Measurements from ENCODE around the gene LNPEP.
"Not testable (repeated sequence)": the region's sequence is repeated elsewhere in the genome, so short reads cannot be mapped to it uniquely, and the experiment has no call there.

Gene LNPEP

DNA sequence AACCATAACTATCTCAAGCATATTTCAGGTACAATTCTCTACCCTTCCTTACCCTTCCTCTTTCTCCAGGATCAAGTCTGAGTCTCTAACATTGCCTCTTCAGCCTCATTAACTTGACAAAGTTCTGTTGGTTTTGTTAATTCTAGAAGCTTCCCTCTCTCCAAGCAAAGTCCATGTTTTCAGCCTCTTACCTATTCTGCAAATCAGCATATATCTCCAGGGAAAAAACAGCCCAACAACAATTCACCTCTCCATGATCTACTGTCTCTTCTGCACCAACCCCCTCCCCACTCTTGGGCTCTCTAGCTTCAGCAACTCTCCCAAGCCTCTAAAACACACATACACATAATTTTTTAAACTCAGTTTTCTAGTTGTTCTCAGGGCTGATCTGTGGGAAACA lies 134.4 kb downstream of the LNPEP start:
- no peak for DNase-seq

DNA sequence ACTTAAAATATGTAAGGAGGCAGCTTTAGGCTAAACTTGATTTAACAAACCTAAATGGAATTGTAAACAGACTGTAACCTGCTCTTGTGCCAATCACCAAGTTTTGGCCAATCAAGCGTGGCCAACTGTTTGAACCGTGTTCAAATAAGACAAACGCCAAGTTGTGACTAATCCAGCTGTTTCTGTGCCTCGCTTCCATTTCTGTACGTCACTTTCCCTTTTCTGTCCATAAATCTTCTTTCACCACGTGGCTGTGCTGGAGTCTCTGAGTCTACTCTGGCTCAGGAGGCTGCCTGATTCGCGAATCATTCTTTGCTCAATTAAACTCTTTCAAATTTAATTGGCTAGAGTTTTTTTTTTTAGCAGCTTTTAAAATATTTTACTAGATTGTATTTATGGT lies 135.2 kb downstream of the LNPEP start:
- no peak for DNase-seq

DNA sequence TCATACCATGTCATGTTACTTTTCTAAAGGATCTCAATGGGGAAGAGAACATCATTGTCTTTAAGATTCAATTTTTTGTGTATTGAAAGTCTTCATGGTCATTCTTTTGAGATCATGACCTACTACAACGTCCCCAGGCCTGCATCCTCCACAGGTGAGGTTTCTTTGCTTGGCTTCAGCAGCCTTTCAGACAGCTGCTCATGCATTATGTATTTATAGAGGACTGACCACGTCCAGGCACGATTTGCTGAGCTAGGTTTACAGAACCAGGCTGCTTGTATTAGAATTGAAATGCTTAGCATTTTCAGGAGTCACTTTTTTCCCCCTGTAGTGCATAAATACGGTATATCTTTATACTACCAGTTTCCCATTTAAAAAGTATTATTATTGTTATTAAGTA lies 136.1 kb downstream of the LNPEP start:
- DNase-seq: no peak

DNA sequence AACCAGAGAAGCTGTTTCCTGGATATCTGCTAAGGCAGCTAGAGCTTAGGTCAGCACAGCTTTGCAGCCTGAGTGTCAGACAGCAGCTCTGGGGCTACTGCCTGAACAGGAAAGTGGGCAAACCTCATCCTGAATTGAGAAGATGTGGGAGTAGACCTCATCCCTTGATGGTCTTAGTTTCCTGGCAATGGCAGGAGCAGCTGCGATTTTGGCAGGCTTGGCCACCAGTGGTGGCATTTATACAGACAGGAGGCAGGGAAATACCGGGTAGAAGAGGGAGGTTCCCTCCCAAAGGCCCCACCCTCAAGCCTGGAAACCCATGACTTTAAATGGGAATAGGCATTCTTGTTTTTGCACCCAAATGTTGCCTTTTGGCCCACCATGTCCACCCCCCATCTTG lies 136.8 kb downstream of the LNPEP start:
- DNase-seq: no peak

DNA sequence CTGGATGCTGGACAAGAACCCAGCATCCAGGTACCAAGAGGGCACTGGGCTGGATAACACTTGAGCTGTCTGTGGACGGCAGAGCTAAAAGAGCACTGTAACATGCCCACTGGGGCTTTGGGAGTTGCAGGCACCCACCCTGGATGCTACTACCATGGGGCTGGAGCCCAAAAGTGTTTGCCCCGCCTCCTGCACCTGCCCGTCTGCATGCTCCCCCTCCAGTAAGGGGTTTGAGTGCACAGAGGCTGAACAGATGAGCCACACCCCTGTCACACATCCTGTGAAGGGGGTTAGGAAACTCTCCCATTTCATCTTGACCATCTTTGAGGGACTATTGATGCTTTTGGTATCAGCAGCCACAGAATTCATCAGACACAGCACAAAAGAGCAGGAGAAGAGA lies 137.5 kb downstream of the LNPEP start:
- no peak for DNase-seq

DNA sequence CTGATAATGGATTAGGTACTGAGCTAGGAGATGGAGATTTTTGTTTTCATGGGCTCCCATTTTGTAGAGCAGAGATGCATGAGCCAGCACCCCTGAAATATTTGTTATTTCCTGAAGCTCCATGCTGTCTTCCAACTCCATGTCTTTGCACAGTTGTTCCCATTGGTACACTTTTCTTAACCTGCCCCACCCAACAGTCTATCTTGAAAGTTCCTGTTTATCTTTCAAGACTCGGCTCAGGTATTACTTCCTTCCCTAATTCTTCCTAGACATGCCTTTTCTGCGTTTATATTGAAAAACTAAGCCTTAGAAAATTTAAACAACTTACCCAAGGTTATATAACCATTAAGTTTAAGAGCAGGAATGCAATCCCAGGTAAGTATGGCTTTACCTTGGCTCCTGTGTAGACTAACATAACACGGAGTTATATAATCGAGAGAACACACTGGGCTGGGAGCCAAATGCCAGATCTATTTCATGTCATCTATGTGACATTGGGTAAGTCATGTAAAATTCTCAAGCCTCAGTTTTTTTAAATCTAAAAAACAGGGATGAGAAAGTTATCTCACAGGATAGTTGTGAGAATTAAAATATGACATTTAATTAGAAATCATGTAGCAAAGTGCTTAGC lies 139.1 kb downstream of the LNPEP start:
- no peak for DNase-seq

DNA sequence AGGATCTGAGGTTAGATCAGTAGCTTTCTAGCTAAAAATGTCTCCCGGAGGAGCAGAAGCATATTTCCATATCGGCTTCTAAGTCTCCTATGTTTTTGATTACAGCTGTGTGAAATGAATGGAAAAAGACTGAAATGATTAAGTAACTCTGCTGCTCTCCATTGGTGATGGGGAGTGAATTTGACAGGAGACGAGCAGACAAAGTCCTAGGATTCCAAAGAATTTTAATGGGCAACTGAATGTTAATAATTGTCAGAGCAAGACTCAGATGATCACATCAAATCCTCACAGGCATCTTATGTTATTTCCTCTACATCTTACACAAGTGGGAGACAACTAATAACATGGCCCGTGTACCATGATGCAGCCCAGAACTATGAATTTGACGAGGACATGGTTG lies 139.8 kb downstream of the LNPEP start:
- DNase-seq: no peak

DNA sequence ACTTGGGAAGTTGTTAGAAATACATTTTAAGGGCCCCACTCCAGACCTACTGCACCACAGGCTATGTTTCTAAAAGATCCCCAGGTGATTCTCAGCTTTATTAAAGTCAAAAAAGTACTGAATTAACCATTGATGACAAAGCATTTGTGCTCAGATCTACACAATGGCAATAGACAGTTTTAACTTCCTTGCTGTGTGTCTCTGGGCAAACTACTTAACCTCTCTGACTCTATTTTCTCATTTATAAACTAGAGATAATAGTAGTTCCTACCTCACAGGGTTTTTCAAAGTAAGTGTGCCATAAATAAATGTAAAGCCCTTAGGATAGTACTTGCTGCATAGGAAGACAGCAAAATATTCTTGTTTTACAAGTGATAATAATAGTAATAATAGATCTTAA lies 140.2 kb downstream of the LNPEP start:
- DNase-seq: no peak

DNA sequence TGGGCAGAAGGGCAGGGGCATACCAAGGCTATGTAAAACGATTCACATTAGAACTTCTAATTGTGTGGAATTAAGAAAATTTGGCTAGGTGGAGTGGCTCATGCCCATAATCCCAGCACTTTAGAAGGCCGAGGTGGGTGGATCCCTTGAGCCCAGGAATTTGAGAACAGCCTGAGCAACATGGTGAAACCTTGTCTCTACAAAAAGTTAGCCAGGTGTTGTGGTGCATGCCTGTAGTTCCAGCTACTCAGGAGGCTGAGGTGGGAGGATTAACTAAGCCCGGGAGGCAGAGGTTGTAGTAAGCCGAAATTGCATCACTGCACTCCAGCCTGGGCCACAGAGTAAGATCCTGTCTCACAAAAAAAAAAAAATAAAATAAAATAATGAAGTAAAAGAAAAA lies 141.4 kb downstream of the LNPEP start:
- no peak for DNase-seq

DNA sequence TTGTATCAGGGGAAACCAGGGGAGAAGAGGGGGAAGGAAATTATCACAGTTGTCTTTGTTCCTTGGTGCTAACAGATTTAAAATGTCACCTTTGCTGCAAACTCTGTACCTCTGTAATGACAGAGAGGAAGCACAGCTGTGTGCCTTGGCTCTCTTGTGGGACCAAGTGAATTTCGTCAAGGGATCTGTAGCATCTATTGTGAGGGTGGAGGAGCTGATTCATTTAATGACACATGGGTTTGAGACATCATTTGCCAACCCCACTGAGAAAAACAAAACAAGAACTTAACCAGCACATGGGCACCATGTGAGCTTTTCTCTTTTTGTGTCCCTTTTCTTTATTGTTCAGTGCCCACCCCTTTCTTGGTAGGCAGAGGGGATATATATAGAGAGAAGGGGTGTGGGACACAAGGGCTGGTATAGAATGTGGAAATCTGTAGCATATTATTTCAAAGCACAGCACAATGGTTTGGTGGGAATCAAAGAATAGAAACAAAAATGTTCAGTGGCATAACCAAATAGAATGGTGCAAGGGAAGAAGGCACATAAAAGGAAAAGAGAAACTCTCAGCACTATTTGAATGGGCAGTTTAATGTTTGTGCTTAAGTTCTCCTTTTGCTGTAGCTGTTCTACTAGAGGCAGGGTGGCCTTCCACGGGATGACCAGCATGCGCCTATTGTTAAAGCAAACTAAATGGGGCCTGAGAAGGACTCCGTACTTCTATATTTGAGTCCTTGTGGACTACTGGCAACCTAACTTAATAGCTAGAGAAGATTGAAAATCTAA lies 143.3 kb downstream of the LNPEP start:
- no peak for DNase-seq

DNA sequence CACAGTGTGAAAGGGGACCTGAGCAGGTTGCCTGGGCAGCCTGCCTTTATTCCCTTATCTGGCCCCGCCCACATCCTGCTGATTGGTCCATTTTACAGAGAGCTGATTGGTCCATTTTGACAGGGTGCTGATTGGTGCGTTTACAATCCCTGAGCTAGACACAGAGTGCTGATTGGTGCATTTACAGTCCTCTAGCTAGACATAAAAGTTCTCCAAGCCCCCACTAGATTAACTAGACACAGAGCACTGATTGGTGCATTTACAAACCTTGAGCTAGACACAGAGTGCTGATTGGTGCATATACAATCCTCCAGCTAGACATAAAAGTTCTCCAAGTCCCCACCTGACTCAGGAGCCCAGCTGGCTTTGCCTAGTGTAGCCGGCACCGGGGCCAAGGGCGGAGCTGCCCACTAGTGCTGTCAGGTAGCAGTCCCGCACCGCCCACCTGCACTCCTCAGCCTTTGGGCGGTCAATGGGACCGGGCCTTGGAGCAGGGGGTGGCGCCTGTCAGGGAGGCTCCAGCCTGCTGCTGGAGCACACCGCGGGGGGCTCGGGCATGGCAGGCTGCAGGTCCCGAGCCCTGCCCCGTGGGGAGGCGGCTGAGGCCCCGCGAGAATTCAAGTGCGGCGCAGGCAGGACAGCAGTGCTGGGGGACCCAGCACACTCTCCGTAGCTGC lies 149.0 kb downstream of the LNPEP start:
- not testable (repeated sequence) for DNase-seq

DNA sequence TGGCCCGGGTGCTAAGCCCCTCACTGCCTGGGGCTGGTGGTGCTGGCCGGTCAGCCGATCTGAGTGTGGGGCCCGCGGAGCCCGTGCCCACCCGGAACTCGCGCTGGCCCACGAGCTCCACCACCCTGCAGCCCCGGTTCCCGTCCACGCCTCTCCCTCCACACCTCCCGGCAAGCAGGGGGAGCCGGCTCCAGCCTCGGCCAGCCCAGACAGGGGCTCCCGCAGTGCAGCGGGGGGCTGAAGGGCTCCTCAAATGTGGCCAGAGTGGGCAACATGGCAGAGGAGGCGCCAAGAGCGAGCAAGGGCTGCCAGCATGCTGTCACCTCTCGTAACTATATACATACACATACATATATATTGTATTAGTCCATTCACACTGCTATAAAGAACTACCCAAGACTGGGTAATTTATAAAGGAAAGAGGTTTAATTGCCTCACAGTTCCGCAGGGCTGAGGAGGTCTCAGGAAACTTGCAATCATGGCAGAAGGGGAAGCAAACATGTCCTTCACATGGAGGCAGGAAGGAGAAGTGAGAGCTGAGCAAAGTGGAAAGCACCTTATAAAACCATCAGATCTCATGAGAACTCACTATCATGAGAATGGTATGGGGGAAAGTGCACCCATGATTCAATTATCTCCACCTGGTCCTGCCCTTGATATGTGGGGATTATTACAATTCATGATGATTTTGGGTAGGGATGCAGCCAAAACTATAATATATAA lies 149.7 kb downstream of the LNPEP start:
- DNase-seq: no peak
